Osteocyte (in vitro differentiated cells): Measurements from ENCODE around the gene TSPAN15. TPM values are rescaled to one million over a fixed set of nuclear protein-coding genes. Genes with fewer than 3 reads are reported as not detected.

Source experiments
- DNase-seq: peaks from one replicate; pipeline ENCODE4 v3.0.0; 2021; ENCODE audit warnings: mixed read lengths; ENCODE audit not compliant: unreplicated experiment; ENCODE audit errors: extremely low spot score
- H3K27ac Mint-ChIP-seq: one replicate; pipeline ENCODE4 v1.8.0; 2021; ENCODE audit warnings: mild to moderate bottlenecking, mixed read lengths; ENCODE audit not compliant: unreplicated experiment
- H3K27me3 Mint-ChIP-seq: one replicate; pipeline ENCODE4 v1.8.0; 2021; ENCODE audit warnings: mixed read lengths; ENCODE audit not compliant: unreplicated experiment
- H3K36me3 Mint-ChIP-seq: one replicate; pipeline ENCODE4 v1.8.0; 2021; ENCODE audit warnings: mixed read lengths; ENCODE audit not compliant: unreplicated experiment
- H3K4me1 Mint-ChIP-seq: one replicate; pipeline ENCODE4 v1.8.0; 2021; ENCODE audit warnings: mixed read lengths; ENCODE audit not compliant: unreplicated experiment
- H3K4me3 Mint-ChIP-seq: one replicate; pipeline ENCODE4 v1.8.0; 2021; ENCODE audit warnings: mild to moderate bottlenecking, moderate library complexity, mixed read lengths; ENCODE audit not compliant: unreplicated experiment
- H3K9me3 Mint-ChIP-seq: one replicate; pipeline ENCODE4 v1.8.0; 2021; ENCODE audit warnings: mixed read lengths; ENCODE audit not compliant: unreplicated experiment
- CTCF ChIP-seq: fragments of 200-600 bp; sonication (generic); IDR thresholded peaks from 2 replicates; pipeline ENCODE4 v1.5.0; 2021; ENCODE audit warnings: antibody characterized with exemption, mild to moderate bottlenecking, moderate library complexity
- total RNA-seq: library from RNA; stranded (reverse); gene quantifications from 2 replicates; pipeline ENCODE4 v1.2.1, GENCODE V29; 2021

The TSPAN15 gene
- total RNA-seq, 1 donor from 2014 or later = 0.94 TPM

- no peak for TF ChIP-seq CTCF
- Mint-ChIP-seq H3K9me3 (no peaks in the 10 kb centered on the region), H3K27me3 (peaks cover 3% of the 10 kb centered on the region), H3K36me3 (no peaks in the 10 kb centered on the region), H3K4me3 (no peak overlapping the region), H3K4me1 (peaks cover 17% of the 10 kb centered on the region), H3K27ac (no peak overlapping the region)
- no peak for DNase-seq
Measured at GRCh38 chr10:69469976-69470375, 18.7 kb downstream of the TSPAN15 start.

GRCh38 chr10:69470463-69471384 lies 19.5 kb downstream of the TSPAN15 start:
- H3K27me3 Mint-ChIP-seq = peaks cover 3% of the 10 kb centered on the region
- H3K9me3 Mint-ChIP-seq = no peaks in the 10 kb centered on the region
- no peak overlapping the region for H3K4me3 Mint-ChIP-seq

GRCh38 chr10:69472142-69472541 lies 20.9 kb downstream of the TSPAN15 start:
- Mint-ChIP-seq H3K27ac (no peak overlapping the region), H3K4me1 (peaks cover 20% of the 10 kb centered on the region), H3K9me3 (no peaks in the 10 kb centered on the region), H3K36me3 (no peaks in the 10 kb centered on the region), H3K4me3 (no peak overlapping the region), H3K27me3 (peaks cover 3% of the 10 kb centered on the region)
- no peak for DNase-seq
- TF ChIP-seq CTCF = no peak

More at GRCh38 chr10:69470463-69471384, 19.5 kb downstream of the TSPAN15 start:
- no peak for TF ChIP-seq CTCF
- peaks cover 20% of the 10 kb centered on the region for H3K4me1 Mint-ChIP-seq
- DNase-seq = no peak
- no peaks in the 10 kb centered on the region for H3K36me3 Mint-ChIP-seq
- no peak overlapping the region for H3K27ac Mint-ChIP-seq

- Mint-ChIP-seq H3K36me3 (no peaks in the 10 kb centered on the region), H3K4me3 (no peak overlapping the region), H3K4me1 (peaks cover 20% of the 10 kb centered on the region), H3K27ac (no peak overlapping the region), H3K9me3 (no peaks in the 10 kb centered on the region), H3K27me3 (peaks cover 3% of the 10 kb centered on the region)
- no peak for DNase-seq
- no peak for TF ChIP-seq CTCF
Measured at GRCh38 chr10:69472544-69472943, 21.3 kb downstream of the TSPAN15 start.

GRCh38 chr10:69473304-69473990 lies 22.2 kb downstream of the TSPAN15 start:
- Mint-ChIP-seq H3K27ac (no peak overlapping the region), H3K36me3 (peaks cover 1% of the 10 kb centered on the region), H3K4me3 (no peak overlapping the region), H3K9me3 (no peaks in the 10 kb centered on the region), H3K27me3 (peaks cover 3% of the 10 kb centered on the region), H3K4me1 (peaks cover 20% of the 10 kb centered on the region)
- no peak for DNase-seq
- TF ChIP-seq CTCF = no peak
